Esophagus mucosa (tissue), 1 donor: ENCODE results near the gene TTLL11. TPM values are rescaled to one million over a fixed set of nuclear protein-coding genes. Genes with fewer than 3 reads are reported as not detected.
"Not testable (repeated sequence)": the region's sequence is repeated elsewhere in the genome, so short reads cannot be mapped to it uniquely, and the experiment has no call there.

ENCODE experiments used
- ATAC-seq: fragments of 200-7000 bp; cut with Tn5 transposase; one replicate; pipeline ENCODE4 v1.9.1; 2020
- total RNA-seq: library from RNA; stranded (reverse); gene quantifications from one replicate; pipeline ENCODE4 v1.2.4, GENCODE V29; 2023
- donor health status: DM: yes; HTN: yes; CAD: no.

Gene TTLL11
- total RNA-seq, 1 donor from 2014 or later = 3.1 TPM

DNA sequence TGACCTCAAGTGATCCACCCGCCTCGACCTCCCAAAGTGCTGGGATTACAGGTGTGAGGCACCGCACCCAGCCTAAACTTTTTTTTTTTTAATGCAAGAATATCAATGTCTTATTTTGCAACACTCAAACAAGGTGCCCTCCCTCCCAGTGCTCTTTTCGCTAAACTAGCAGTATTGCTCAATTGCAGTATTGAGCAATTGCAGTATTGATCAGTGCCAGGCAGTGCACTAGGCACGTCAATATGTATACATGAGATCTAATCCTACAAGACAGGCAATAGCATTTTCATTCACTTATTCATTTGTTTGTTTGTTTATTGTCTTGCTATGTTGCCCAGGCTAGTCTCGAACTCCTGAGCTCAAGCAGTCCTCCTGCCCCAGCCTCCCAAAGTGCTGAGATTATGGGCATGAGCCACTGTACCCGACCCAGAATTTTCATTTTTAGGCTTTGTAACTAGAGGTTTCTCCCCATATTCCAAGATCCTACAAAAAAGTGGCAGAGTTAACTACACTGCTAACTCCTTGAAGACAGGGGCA lies 94.5 kb downstream of the TTLL11 start:
- no peak for ATAC-seq

DNA sequence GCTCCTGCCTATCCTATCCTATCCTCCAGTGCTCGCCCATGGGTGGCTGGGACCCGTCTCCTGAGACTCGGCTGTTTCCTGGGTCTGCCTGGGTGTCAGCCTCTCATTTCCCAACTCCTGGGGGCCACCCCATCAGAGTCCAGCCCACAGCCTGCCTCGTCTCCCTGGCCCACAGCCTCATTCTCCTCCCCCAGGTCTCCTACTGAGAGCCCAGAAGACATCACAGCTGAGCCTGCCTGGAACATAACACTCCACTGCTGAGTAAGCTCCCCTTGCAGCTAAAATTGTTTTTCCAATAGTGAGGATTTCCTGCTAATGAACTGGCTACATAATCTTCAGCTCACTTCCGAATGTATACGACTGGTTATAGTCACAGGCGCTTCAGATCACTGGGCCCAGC lies 95.3 kb downstream of the TTLL11 start:
- ATAC-seq = no peak

DNA sequence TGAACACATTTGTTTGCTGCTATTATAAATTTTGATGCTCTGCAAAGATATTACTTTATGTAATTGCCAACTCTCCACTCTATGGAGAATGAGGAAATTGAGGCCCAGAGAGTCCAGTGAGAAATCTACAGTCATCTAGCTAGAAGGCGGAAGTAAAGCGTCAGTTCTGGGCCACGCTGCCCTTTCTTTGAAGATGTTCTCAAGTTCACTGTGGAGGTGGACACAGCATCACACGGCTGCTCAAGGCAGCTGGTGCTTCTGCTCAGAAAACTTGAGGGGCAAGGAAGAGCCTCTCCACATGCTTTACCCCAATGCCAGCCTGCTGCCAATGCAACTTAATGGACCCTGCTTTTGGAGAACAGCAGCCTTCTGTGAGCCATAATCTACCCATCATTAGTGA lies 96.3 kb downstream of the TTLL11 start:
- ATAC-seq = no peak

- no peak for ATAC-seq
Observed at GRCh38 chr9:121995997-121996396, 97.1 kb downstream of the TTLL11 start.

GRCh38 chr9:121992571-121993212 lies 100.4 kb downstream of the TTLL11 start:
- peak; percentile 82 for ATAC-seq

- no peak for ATAC-seq
Observed at GRCh38 chr9:121991307-121991661, 101.8 kb downstream of the TTLL11 start.

- ATAC-seq = no peak
Observed at GRCh38 chr9:121990600-121991306, 102.4 kb downstream of the TTLL11 start.

- ATAC-seq = no peak
Observed at GRCh38 chr9:121989010-121989409, 104.1 kb downstream of the TTLL11 start.

- no peak for ATAC-seq
Observed at GRCh38 chr9:121987314-121987713, 105.8 kb downstream of the TTLL11 start.

- peak; percentile 15 for ATAC-seq
Observed at GRCh38 chr9:121985792-121986494, 107.2 kb downstream of the TTLL11 start.

- ATAC-seq = no peak
Observed at GRCh38 chr9:121984726-121985402, 108.2 kb downstream of the TTLL11 start.

DNA sequence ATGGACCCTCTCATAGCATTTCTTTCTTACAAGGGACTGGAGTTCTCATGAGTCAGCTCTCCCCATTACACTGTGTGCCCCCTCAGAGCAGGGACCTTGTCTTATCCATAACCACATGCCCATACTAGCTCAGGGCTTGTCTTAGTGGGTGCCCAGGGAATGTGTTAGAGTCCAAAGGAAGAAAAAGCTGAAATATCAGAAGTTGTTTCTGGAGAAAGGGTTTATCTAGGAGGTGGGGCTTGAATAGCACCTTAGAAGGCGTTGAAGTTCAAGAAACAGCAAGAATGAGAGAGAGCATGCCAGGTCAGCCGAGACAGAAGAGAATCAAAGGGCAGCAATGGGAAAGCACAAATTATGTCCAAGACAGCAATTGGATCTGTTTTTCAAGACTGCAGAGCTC lies 109.4 kb downstream of the TTLL11 start:
- ATAC-seq = no peak

DNA sequence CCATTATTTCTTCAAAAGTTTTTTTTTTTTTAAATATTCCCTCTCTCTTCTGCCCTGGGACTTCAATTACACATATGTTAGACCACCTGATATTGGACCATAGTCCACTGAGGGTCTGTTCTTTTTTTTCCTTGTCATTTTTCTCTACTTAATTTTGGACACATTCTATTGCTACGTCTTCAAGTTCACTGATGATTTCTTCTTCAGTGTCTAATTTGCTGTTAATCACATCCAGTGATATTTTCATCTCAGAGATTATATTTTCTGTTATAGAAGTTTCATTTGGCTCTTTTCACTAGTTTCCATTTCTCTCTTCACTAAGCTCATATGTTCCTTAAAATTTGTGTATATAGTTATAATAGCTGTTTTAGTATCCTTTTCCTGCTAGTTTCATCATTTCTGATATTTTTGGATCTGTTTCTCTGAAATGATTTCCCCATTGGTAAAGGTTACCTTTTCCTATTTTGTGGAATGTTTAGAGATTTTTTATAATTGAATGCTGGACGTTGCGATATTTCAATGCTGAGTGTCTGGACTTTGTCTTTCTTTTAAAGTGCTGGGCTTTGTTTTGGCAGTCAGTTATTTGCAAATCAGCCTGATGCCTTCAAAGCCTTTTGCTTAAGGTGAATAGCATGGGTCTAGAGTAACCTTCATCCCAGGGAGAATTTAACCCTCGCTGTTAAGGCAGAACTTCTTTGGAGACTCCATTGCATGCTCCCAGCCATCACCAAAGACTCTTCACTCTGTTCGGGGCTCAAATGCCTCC lies 111.8 kb downstream of the TTLL11 start:
- ATAC-seq = no peak

DNA sequence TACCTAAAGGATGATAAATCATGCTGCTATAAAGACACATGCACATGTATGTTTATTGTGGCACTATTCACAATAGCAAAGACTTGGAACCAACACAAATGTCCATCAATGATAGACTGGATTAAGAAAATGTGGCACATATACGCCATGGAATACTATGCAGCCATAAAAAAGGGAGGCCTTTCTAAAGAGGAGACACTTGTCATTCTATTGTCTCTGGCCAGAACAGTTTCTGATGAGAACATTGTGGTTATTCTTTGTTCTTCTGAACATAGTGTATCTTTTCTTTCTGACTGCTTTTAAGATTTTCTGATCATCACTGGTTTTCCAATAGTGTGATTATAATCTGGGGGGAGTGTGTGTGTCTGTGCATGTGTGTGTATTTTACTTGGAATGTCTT lies 112.4 kb downstream of the TTLL11 start:
- not testable (repeated sequence) for ATAC-seq

- no peak for ATAC-seq
Observed at GRCh38 chr9:121979736-121980135, 113.4 kb downstream of the TTLL11 start.

DNA sequence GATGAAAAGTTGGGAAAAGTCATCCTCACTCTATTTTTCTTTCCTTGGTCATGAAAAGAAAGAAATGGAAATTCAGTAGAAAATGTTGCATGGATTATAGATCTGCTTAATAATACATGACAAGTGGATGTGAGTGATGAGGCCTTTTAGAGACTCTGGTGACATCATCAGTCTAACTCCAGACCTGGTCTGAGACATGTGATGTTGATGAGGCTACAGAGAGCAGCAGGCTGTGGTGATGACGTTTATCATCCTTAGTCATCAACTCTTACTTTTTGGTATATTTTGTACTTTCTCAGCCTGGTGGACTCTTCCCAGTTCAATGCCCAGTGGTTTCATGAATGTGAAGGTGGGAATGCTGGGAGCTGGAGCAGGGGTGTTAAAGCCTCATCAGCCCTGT lies 116.4 kb downstream of the TTLL11 start:
- ATAC-seq = peak; percentile 53

DNA sequence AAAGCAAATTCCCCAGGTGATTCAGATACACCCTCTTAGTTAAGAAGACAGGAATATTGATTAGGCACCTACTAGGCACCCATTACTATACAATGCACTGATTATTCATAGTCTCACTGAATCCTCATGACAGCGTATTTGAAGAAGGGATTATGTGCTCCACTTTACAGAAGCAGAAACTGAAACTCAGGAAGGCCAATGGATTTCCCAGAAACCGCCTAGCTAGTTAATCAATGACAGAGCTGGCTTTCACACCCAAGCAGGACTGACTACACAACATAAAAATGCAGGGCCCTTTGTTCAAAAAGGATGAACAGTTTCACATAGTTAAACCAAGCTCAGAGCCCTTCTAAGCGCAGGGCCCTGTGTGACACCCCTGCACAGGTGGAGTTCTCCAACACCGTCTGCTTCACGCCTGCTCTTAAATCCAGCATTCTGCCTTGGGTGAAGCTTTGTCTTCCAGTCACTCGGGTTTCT lies 117.3 kb downstream of the TTLL11 start:
- peak; percentile 90 for ATAC-seq

DNA sequence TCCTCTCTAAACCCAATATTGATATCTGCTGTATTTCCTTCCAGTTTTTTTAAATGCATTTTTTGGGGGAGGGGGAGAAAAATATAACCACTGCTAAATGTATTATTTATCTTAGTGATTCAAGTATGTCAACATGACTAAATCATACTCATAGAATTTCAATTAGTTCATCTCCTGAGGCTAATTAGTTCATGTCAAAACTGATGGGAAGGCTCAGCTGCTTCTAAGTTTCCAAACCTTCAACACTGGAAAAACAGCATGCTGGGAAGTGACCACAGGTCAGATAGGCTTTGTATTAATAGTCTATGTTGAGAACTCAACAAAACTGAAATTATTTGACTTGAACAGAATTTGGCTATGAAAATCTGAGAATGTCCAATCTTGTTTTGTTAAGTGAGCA lies 118.7 kb downstream of the TTLL11 start:
- ATAC-seq = no peak

DNA sequence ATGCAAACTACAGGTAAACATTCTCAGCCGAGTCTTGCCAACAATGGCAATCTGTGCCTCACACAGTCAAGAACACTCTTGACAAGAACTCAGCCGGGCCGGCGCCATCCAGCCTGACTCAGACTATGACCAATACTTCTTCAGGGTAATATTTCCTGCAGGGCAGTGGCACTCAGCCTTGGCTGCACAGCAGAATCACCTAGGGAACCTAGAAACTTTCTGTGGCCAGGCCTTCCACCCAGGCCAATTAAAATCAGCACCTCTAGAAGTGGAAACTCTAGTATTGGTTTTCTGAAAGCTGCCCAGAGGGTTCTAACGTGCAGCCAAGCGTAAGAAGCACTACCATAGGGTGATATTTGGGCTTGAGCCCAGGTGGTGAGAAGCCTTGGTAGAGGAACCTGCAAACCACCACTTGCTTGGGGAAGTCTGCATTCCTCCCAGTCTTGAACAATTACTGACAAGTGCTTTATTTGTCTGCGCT lies 120.6 kb downstream of the TTLL11 start:
- ATAC-seq = peak; percentile 93

DNA sequence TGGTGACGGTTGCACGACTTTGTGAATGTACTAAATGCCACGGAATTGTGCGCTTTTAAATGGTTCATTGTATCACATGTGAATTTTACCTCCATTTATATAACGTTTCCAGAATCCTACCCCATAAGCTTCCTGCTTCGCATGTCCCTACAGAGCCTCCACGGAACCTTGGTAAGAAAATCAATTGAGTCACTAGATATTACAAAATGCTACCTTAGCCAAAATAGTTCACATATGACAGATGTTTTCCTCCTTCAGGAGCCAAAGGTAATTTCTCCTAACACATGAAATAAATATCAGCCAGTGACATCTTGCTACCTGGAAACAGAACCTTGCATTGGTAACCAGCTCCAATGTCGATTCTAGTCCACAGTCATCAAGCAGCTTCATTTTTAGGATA lies 125.1 kb downstream of the TTLL11 start:
- ATAC-seq = no peak

DNA sequence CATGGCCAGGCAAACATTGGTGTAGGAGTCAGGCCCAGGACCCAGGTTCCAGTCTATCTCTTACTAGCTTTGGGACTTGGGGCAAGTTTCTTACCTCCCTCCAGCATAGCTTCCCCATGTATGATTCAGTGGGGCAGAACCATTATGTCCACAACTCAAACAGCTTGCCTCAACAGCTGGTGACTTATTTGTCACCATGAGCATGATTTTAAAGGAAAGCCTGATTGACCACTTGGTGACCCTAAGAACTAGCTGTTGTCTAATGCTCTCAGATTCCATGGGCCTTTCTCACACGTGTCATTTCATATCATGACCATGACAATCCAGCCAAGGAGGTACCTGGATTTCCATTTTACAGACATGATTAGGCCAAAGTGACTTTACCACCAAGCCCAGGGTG lies 126.4 kb downstream of the TTLL11 start:
- peak; percentile 47 for ATAC-seq

DNA sequence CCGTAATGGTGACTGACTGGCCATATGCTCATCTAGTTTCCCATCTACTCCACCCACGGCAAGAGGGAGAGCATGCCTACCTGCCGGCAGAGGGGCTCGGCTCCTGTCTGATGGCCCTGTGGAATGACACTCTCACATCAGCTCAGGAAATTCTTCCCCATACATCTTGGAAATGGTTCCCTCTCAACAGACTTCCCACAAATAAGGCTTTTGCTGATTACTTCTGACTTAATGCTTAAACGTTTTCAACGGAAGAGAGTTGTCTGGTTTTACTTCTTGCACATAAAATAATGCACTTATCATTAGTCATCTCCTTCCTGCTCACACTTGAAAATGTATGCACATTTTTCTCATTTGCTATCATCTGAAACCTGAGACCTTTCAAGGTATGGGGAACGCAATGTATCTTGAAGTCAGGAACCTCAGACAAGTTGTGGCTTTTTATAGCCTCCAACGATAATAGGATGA lies 129.5 kb downstream of the TTLL11 start:
- peak; percentile 49 for ATAC-seq
